Gastrocnemius medialis (tissue), 4 donors: Measurements from ENCODE around the gene SYT1. TPM values are rescaled to one million over a fixed set of nuclear protein-coding genes. Genes with fewer than 3 reads are reported as not detected.

Experiments used
- ATAC-seq, 2 donors: fragments of 150-250 bp; one replicate each; pipeline ENCODE4 v1.9.1; 2016
- DNase-seq, 2 donors: peaks; one replicate each; pipeline ENCODE4 v3.0.0-alpha.2; 2019
- H3K27ac ChIP-seq, 4 donors: fragments of 200-600 bp; sonication (generic); 1 replicate in 1 of 4; 2 replicates in 3 of 4; pipeline ENCODE4 v1.5.1; 2016 to 2018; ENCODE audit warnings: mild to moderate bottlenecking in 2 of 4, moderate library complexity in 1 of 4
- H3K27me3 ChIP-seq, 3 donors: fragments of 200-600 bp; sonication (generic) in 2 of 3; 1 replicate in 1 of 3; 2 replicates in 2 of 3; pipeline versions ENCODE4 v1.5.1 to v1.6.0; 2016 to 2019; ENCODE audit warnings: mild to moderate bottlenecking in 1 of 3, moderate library complexity in 1 of 3
- H3K36me3 ChIP-seq, 2 donors: fragments of 200-600 bp; sonication (generic) in 1 of 2; one replicate each; pipeline ENCODE4 v1.5.1; 2017 to 2018
- H3K4me1 ChIP-seq, 2 donors: fragments of 200-600 bp; sonication (generic) in 1 of 2; one replicate each; pipeline ENCODE4 v1.5.1; 2016 to 2017; ENCODE audit warnings: mild to moderate bottlenecking in 2 of 2
- H3K4me3 ChIP-seq, 4 donors: fragments of 200-600 bp; sonication (generic) in 3 of 4; 1 replicate in 1 of 4; 2 replicates in 3 of 4; pipeline ENCODE4 v1.5.1; 2016 to 2019; ENCODE audit warnings: mild to moderate bottlenecking in 2 of 4
- H3K9me3 ChIP-seq, 3 donors: fragments of 200-600 bp; sonication (generic) in 2 of 3; 1 replicate in 1 of 3; 2 replicates in 2 of 3; pipeline ENCODE4 v1.5.1; 2016 to 2019
- POLR2A ChIP-seq, 2 donors: fragments of 450-650 bp; IDR thresholded peaks; one replicate each; pipeline ENCODE4 v1.6.1; 2017; ENCODE audit warnings: antibody characterized with exemption in 2 of 2, mild to moderate bottlenecking in 2 of 2, moderate library complexity in 2 of 2
- in situ Hi-C, 4 donors: fragments of 200-750 bp; cut with MboI; loops; one replicate each; pipeline versions ENCODE4 v1.15.0 to v1.8.0; 2017; ENCODE audit warnings: low sequenced_read_pairs in 4 of 4
- intact Hi-C: fragments of 100-400 bp; cut with DNase I; formaldehyde crosslinking; loops from one replicate; pipeline ENCODE4 v1.15.1; 2023; ENCODE audit warnings: low total_unique reads
- total RNA-seq, 4 donors: library from RNA; depleted of rRNA; stranded (reverse); fragments of >200 nt; gene quantifications; one replicate each; pipeline versions ENCODE4 v1.1.0 to v1.2.3, GENCODE V29; 2016
- TF ChIP-seq, protein P1 (sequence below), 5 experiments: fragments of 450-650 bp in 3 of 5; fragments of 200-600 bp in 2 of 5; sonication (generic) in 2 of 5; IDR thresholded peaks in 4 of 5; conservative IDR thresholded peaks in 1 of 5; 1 replicate in 4 of 5; 2 replicates in 1 of 5; pipeline ENCODE4 v1.5.1; 2016 to 2019; ENCODE audit warnings: antibody characterized with exemption in 5 of 5, mild to moderate bottlenecking in 3 of 5, moderate library complexity in 3 of 5

Gene SYT1
- total RNA-seq, 4 donors from 2014 or later, result 0.13 to 0.88 TPM; not detected in 2

DNA sequence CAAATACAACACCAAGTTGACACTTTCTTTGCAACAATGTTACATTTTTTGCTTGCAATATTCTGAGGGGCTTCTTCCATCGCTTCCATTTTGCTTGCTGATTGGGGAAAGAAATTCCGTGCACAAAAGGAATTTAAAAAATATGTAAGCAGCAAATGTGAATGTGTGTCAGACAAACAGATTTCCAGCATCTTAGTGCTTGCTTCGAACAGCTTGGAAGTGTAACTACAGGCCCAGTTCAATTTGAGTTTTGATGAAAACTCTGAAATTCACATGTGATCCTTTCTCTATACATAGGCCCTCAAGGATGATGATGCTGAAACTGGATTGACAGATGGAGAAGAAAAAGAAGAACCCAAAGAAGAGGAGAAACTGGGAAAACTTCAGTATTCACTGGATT is 427.1 kb downstream of the SYT1 start:
- H3K4me1 ChIP-seq, result no peaks in the 10 kb centered on the region
- intact Hi-C loops, result no loop called here
- DNase-seq, result no peak

DNA sequence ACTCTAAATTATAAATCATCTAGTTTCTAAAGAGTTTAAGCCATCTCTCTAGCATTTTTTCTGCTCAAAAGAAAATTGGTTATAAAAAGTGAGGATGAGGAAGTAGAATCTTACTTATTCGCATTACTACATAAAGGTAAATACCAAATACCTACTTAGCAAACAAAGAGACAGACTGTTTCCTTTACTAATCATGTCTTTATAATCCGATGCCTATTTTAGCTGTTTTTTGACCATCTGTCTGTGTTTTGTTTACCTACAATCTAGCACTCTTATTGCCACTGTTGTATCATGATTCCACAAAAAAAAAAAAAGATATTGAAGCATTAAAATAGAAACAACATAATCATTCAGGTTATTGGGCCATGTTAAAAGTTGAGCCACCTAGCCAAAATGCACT is 430.0 kb downstream of the SYT1 start:
- Histone ChIP-seq H3K36me3 (no peaks in the 10 kb centered on the region), H3K27ac (no peak overlapping the region), H3K4me1 (no peaks in the 10 kb centered on the region), H3K9me3 (no peaks in the 10 kb centered on the region), H3K27me3 (no peaks in the 10 kb centered on the region), H3K4me3 (no peak overlapping the region)
- TF ChIP-seq POLR2A (IDR thresholded peaks at IDR 0.05), result no peak
- TF ChIP-seq, protein P1, sequence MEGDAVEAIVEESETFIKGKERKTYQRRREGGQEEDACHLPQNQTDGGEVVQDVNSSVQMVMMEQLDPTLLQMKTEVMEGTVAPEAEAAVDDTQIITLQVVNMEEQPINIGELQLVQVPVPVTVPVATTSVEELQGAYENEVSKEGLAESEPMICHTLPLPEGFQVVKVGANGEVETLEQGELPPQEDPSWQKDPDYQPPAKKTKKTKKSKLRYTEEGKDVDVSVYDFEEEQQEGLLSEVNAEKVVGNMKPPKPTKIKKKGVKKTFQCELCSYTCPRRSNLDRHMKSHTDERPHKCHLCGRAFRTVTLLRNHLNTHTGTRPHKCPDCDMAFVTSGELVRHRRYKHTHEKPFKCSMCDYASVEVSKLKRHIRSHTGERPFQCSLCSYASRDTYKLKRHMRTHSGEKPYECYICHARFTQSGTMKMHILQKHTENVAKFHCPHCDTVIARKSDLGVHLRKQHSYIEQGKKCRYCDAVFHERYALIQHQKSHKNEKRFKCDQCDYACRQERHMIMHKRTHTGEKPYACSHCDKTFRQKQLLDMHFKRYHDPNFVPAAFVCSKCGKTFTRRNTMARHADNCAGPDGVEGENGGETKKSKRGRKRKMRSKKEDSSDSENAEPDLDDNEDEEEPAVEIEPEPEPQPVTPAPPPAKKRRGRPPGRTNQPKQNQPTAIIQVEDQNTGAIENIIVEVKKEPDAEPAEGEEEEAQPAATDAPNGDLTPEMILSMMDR (IDR thresholded peaks at IDR 0.05 in 4 of 5, conservative IDR thresholded peaks at IDR 0.05 in 1 of 5), result no peak
- DNase-seq (no peak), ATAC-seq (no peak)
- intact Hi-C loops, result no loop called here
- in situ Hi-C loops, result no loop called here

More for the DNA sequence above, 427.1 kb downstream of the SYT1 start:
- no peak for TF ChIP-seq POLR2A (IDR thresholded peaks at IDR 0.05)
- TF ChIP-seq, protein P1 (IDR thresholded peaks at IDR 0.05 in 4 of 5, conservative IDR thresholded peaks at IDR 0.05 in 1 of 5), result no peak
- in situ Hi-C loops, result no loop called here
- no peaks in the 10 kb centered on the region for H3K36me3 ChIP-seq
- no peaks in the 10 kb centered on the region for H3K9me3 ChIP-seq
- no peak for ATAC-seq
- no peak overlapping the region for H3K27ac ChIP-seq
- H3K27me3 ChIP-seq, result no peaks in the 10 kb centered on the region
- no peak overlapping the region for H3K4me3 ChIP-seq

DNA sequence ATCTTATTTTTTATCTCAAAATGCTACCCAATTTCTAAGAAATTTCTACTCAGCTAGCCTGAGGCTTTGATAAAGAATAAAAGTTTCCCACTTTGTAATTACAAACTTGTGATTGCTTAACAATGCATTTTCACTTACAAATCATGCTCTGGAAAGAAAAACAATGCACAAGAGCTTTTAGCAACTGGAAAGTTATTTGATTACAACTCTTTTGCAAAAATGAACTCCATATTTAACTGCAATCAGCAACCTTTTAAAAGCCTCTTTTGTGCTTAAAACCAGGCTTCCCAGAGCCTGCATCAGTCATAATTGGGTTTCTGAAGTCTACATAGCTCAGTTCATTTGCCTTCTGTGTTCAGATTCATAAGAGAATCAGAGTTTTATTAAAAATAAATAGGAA is 431.0 kb downstream of the SYT1 start:
- Histone ChIP-seq H3K27me3 (no peaks in the 10 kb centered on the region), H3K9me3 (no peaks in the 10 kb centered on the region), H3K36me3 (no peaks in the 10 kb centered on the region), H3K27ac (no peak overlapping the region), H3K4me3 (no peak overlapping the region), H3K4me1 (no peaks in the 10 kb centered on the region)
- intact Hi-C loops (no loop called here), in situ Hi-C loops (no loop called here)
- DNase-seq, result no peak
- ATAC-seq, result no peak
- no peak for TF ChIP-seq POLR2A (IDR thresholded peaks at IDR 0.05)
- TF ChIP-seq, protein P1 (IDR thresholded peaks at IDR 0.05 in 4 of 5, conservative IDR thresholded peaks at IDR 0.05 in 1 of 5), result no peak

GRCh38 chr12:79296133-79296532 is 431.6 kb downstream of the SYT1 start:
- H3K36me3 ChIP-seq, result no peaks in the 10 kb centered on the region
- no peak for TF ChIP-seq POLR2A (IDR thresholded peaks at IDR 0.05)
- TF ChIP-seq, protein P1 (IDR thresholded peaks at IDR 0.05 in 4 of 5, conservative IDR thresholded peaks at IDR 0.05 in 1 of 5), result no peak
- ATAC-seq (no peak), DNase-seq (no peak)
- H3K9me3 ChIP-seq, result no peaks in the 10 kb centered on the region
- in situ Hi-C loops (no loop called here), intact Hi-C loops (no loop called here)
- H3K4me3 ChIP-seq, result no peak overlapping the region
- H3K27me3 ChIP-seq, result no peaks in the 10 kb centered on the region
- H3K27ac ChIP-seq, result no peak overlapping the region
- no peaks in the 10 kb centered on the region for H3K4me1 ChIP-seq

- H3K4me1 ChIP-seq, result no peaks in the 10 kb centered on the region
- no peak for ATAC-seq
- intact Hi-C loops, result no loop called here
- DNase-seq, result no peak
- no peaks in the 10 kb centered on the region for H3K36me3 ChIP-seq
- no peak overlapping the region for H3K27ac ChIP-seq
- no peak overlapping the region for H3K4me3 ChIP-seq
- no peak for TF ChIP-seq POLR2A (IDR thresholded peaks at IDR 0.05)
- TF ChIP-seq, protein P1 (IDR thresholded peaks at IDR 0.05 in 4 of 5, conservative IDR thresholded peaks at IDR 0.05 in 1 of 5), result no peak
- no peaks in the 10 kb centered on the region for H3K27me3 ChIP-seq
- H3K9me3 ChIP-seq, result no peaks in the 10 kb centered on the region
- in situ Hi-C loops, result no loop called here
Observed at GRCh38 chr12:79296871-79297270, 432.3 kb downstream of the SYT1 start.
